ENCODE measurements around the gene SORT1. TPM values are rescaled to one million over a fixed set of nuclear protein-coding genes. Genes with fewer than 3 reads are reported as not detected.

Gene SORT1
- total and polyA plus RNA-seq, 2 of the 8 experiments (the other 6 are each of a cell fraction or from before 2014, with no cell fraction given): 18.7 to 69.6 TPM

GRCh38 chr1:109312246-109312645 lies 85.5 kb downstream of the SORT1 start:
- 93% methylated on average over 2 of the region's 2 CpGs; no CpG with 5 or more reads in 1 of the 2 experiments for WGBS, 2 experiments (ENCODE audit: extremely low coverage in 1 of 2, insufficient coverage in 1 of 2, insufficient read length in 1 of 2, insufficient replicate concordance in 2 of 2, low coverage in 1 of 2, low lambda C conversion rate in 2 of 2, missing lambda C conversion rate in 1 of 2)
- H3K18ac ChIP-seq (ENCODE audit: extremely low read depth, low read length): no peak overlapping the region
- POLR2A ChIA-PET (ENCODE audit: partially characterized antibody): no interaction called here
- H3K27me3 ChIP-seq (replicated peaks in 1 of 4; ENCODE audit: control insufficient read depth in 3 of 4, extremely low read depth in 1 of 4, insufficient read depth in 3 of 4, low read length in 3 of 4): no peaks in the 10 kb centered on the region
- H3K4me2 ChIP-seq (ENCODE audit: insufficient read depth in 1 of 2, low read depth in 2 of 2, low read length in 2 of 2): no peak overlapping the region
- no peak for TF ChIP-seq CHD2 (IDR thresholded peaks at IDR 0.05; ENCODE audit: low read length)
- no peak for TF ChIP-seq BRCA1 (IDR thresholded peaks at IDR 0.05; ENCODE audit: low read depth, low read length)
- no peak for TF ChIP-seq SRF (IDR thresholded peaks at IDR 0.05; ENCODE audit: low read depth, low read length)
- TF ChIP-seq SIRT6 (IDR thresholded peaks at IDR 0.05; ENCODE audit: low read length): no peak
- no peak for TF ChIP-seq CREB1 (IDR thresholded peaks at IDR 0.05)
- no peak for TF ChIP-seq MAX (IDR thresholded peaks at IDR 0.05)
- no peak overlapping the region for H2BK12ac ChIP-seq (ENCODE audit: low read depth, low read length)
- H2AK5ac ChIP-seq (ENCODE audit: low read depth, low read length): no peak overlapping the region
- H3K36me3 ChIP-seq (ENCODE audit: control insufficient read depth in 2 of 4, insufficient read depth in 4 of 4, low read length in 3 of 4): peaks cover 5 to 46% (median 13%) of the 10 kb centered on the region in 4 experiments; a peak in 7 of 8 replicates
- H3K9ac ChIP-seq (replicated peaks in 1 of 4; ENCODE audit: extremely low read depth in 1 of 4, low read depth in 3 of 4, low read length in 3 of 4): no peak overlapping the region
- H3K4ac ChIP-seq (replicated peaks; ENCODE audit: insufficient read length, low read depth, low read length): no peak overlapping the region
- FAIRE-seq (no peak), DNase-seq (ENCODE audit: low read depth in 1 of 2, low spot score in 2 of 2) (no peak)
- no peaks in the 10 kb centered on the region for H3K9me3 ChIP-seq (ENCODE audit: insufficient read depth in 2 of 2, low read depth in 1 of 2, low read length in 1 of 2)
- no peak overlapping the region for H3K27ac ChIP-seq (ENCODE audit: low read depth, low read length)
- H3K79me2 ChIP-seq (ENCODE audit: control insufficient read depth in 1 of 2, insufficient read depth in 2 of 2, low read length in 2 of 2): no peaks in the 10 kb centered on the region
- H4K8ac ChIP-seq (ENCODE audit: extremely low read depth, insufficient read depth, low read length): no peak overlapping the region
- H4K20me1 ChIP-seq (replicated peaks in 1 of 2; ENCODE audit: control insufficient read depth in 1 of 2, insufficient read depth in 2 of 2, low read length in 2 of 2): no peaks in the 10 kb centered on the region
- H4K5ac ChIP-seq (ENCODE audit: insufficient read length, low read depth, low read length): no peak overlapping the region
- no peak overlapping the region for H3K14ac ChIP-seq (ENCODE audit: insufficient read length)
- H3K56ac ChIP-seq (replicated peaks; ENCODE audit: insufficient read length, low read depth, low read length): no peak overlapping the region
- H2BK120ac ChIP-seq (replicated peaks; ENCODE audit: low read depth, low read length): no peak overlapping the region
- CTCF ChIA-PET (ENCODE audit: partially characterized antibody): interaction anchor here (1.1 to 2.7 kb wide), 4 partner anchors 35 to 220 kb away, joined by 3 to 9 read pairs (median 4); partner anchors contain the start of gene SORT1
- H3K4me1 ChIP-seq (replicated peaks in 1 of 4; ENCODE audit: control insufficient read depth in 3 of 4, insufficient read depth in 4 of 4, low read length in 3 of 4): peaks cover 0 to 2% (median 1%) of the 10 kb centered on the region in 4 experiments; a peak in 1 of 7 replicates
- H3K23ac ChIP-seq (ENCODE audit: insufficient read length): no peak overlapping the region
- H2AFZ ChIP-seq (ENCODE audit: low read length): no peak overlapping the region
- H2BK20ac ChIP-seq (ENCODE audit: low read length): no peak overlapping the region
- H3K23me2 ChIP-seq (ENCODE audit: low read depth, low read length): no peaks in the 10 kb centered on the region
- H3K4me3 ChIP-seq (ENCODE audit: extremely low read depth in 1 of 4, insufficient read depth in 2 of 4, low read depth in 3 of 4, low read length in 4 of 4): no peak overlapping the region
- no peak overlapping the region for H2BK15ac ChIP-seq (ENCODE audit: low read length)
- H4K91ac ChIP-seq (replicated peaks; ENCODE audit: insufficient read length, low read length): no peak overlapping the region
- no peak overlapping the region for H2BK5ac ChIP-seq (ENCODE audit: low read depth, low read length)
- H3K79me1 ChIP-seq (ENCODE audit: low read depth, low read length): no peaks in the 10 kb centered on the region
